Parathyroid adenoma (tissue), 2 donors: ENCODE data around the gene INO80B.
"Not testable (repeated sequence)": the region's sequence is repeated elsewhere in the genome, so short reads cannot be mapped to it uniquely, and the experiment has no call there.

Experiments
- H2AFZ ChIP-seq: fragments of 300-600 bp; sonication (generic); one replicate; pipeline ENCODE4 v1.7.0; 2017; ENCODE audit warnings: antibody characterized with exemption, mild to moderate bottlenecking
- H3K27ac ChIP-seq: fragments of 300-600 bp; sonication (generic); one replicate; pipeline ENCODE4 v1.7.0; 2017
- H3K27me3 ChIP-seq: fragments of 300-600 bp; sonication (generic); one replicate; pipeline ENCODE4 v1.7.0; 2017; ENCODE audit warnings: low read length; ENCODE audit not compliant: control insufficient read depth, insufficient read depth
- H3K36me3 ChIP-seq: fragments of 300-600 bp; sonication (generic); one replicate; pipeline ENCODE4 v1.7.0; 2017; ENCODE audit warnings: low read length; ENCODE audit not compliant: control insufficient read depth, insufficient read depth
- H3K4me1 ChIP-seq: fragments of 300-600 bp; sonication (generic); one replicate; pipeline ENCODE4 v1.7.0; 2017; ENCODE audit warnings: control low read depth
- H3K4me2 ChIP-seq: fragments of 300-600 bp; sonication (generic); one replicate; pipeline ENCODE4 v1.7.0; 2017; ENCODE audit warnings: low read length
- H3K4me3 ChIP-seq: fragments of 300-600 bp; sonication (generic); one replicate; pipeline ENCODE4 v1.7.0; 2017; ENCODE audit warnings: low read depth, low read length
- H3K79me2 ChIP-seq: fragments of 300-600 bp; sonication (generic); one replicate; pipeline ENCODE4 v1.7.0; 2017; ENCODE audit warnings: control low read depth
- H3K9ac ChIP-seq: fragments of 300-600 bp; sonication (generic); one replicate; pipeline ENCODE4 v1.7.0; 2017; ENCODE audit warnings: mild to moderate bottlenecking
- H3K9me3 ChIP-seq: fragments of 300-600 bp; sonication (generic); one replicate; pipeline ENCODE4 v1.7.0; 2017; ENCODE audit warnings: low read length; ENCODE audit not compliant: control insufficient read depth
- TF ChIP-seq, protein P1 (sequence below): fragments of 300-600 bp; sonication (generic); IDR thresholded peaks from one replicate; pipeline ENCODE4 v1.7.0; 2017; ENCODE audit warnings: antibody characterized with exemption, mild to moderate bottlenecking
- donor health status: primary hyperparathyroidism.

The INO80B gene

GRCh38 chr2:74461187-74462053, 6.5 kb downstream of the INO80B start:
- peaks cover 11% of the 10 kb centered on the region for H3K79me2 ChIP-seq
- no peak overlapping the region for H3K4me2 ChIP-seq
- H2AFZ ChIP-seq = no peak overlapping the region
- TF ChIP-seq, protein P1, sequence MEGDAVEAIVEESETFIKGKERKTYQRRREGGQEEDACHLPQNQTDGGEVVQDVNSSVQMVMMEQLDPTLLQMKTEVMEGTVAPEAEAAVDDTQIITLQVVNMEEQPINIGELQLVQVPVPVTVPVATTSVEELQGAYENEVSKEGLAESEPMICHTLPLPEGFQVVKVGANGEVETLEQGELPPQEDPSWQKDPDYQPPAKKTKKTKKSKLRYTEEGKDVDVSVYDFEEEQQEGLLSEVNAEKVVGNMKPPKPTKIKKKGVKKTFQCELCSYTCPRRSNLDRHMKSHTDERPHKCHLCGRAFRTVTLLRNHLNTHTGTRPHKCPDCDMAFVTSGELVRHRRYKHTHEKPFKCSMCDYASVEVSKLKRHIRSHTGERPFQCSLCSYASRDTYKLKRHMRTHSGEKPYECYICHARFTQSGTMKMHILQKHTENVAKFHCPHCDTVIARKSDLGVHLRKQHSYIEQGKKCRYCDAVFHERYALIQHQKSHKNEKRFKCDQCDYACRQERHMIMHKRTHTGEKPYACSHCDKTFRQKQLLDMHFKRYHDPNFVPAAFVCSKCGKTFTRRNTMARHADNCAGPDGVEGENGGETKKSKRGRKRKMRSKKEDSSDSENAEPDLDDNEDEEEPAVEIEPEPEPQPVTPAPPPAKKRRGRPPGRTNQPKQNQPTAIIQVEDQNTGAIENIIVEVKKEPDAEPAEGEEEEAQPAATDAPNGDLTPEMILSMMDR = no peak
- peaks cover 14% of the 10 kb centered on the region for H3K4me1 ChIP-seq
- H3K36me3 ChIP-seq = no peaks in the 10 kb centered on the region
- no peak overlapping the region for H3K9ac ChIP-seq
- H3K27ac ChIP-seq = no peak overlapping the region
- H3K9me3 ChIP-seq = no peaks in the 10 kb centered on the region
- no peak overlapping the region for H3K4me3 ChIP-seq
- no peaks in the 10 kb centered on the region for H3K27me3 ChIP-seq

GRCh38 chr2:74462054-74462785, 7.3 kb downstream of the INO80B start:
- H3K9ac ChIP-seq = no peak overlapping the region
- no peak overlapping the region for H3K4me3 ChIP-seq
- H3K27ac ChIP-seq = no peak overlapping the region
- H3K36me3 ChIP-seq = no peaks in the 10 kb centered on the region
- H3K27me3 ChIP-seq = no peaks in the 10 kb centered on the region
- H3K9me3 ChIP-seq = no peaks in the 10 kb centered on the region
- peaks cover 11% of the 10 kb centered on the region for H3K79me2 ChIP-seq
- H2AFZ ChIP-seq = no peak overlapping the region
- H3K4me1 ChIP-seq = peaks cover 9% of the 10 kb centered on the region
- H3K4me2 ChIP-seq = no peak overlapping the region
- TF ChIP-seq, protein P1 = no peak

DNA sequence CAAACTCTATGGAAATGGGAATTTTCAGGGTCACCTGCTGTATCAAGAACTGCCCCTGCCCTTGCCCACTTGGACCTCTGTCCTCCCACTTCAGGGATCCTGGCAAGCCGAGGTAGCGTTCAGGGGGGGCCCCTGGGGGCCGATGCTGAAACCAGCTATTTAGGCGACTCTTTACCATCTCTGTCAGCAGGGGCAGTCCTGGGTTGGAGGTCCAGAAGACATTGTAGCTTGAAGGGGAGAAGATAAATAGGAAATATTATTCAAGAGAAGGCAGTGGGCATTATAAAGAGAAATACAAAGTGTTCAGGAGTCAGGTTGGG, 7.9 kb downstream of the INO80B start:
- Histone ChIP-seq H3K9ac (no peak overlapping the region), H3K4me2 (no peak overlapping the region), H3K4me3 (no peak overlapping the region), H3K4me1 (peaks cover 9% of the 10 kb centered on the region), H2AFZ (no peak overlapping the region), H3K36me3 (no peaks in the 10 kb centered on the region), H3K27me3 (no peaks in the 10 kb centered on the region), H3K27ac (no peak overlapping the region), H3K79me2 (peaks cover 11% of the 10 kb centered on the region), H3K9me3 (no peaks in the 10 kb centered on the region)
- TF ChIP-seq, protein P1 = no peak

DNA sequence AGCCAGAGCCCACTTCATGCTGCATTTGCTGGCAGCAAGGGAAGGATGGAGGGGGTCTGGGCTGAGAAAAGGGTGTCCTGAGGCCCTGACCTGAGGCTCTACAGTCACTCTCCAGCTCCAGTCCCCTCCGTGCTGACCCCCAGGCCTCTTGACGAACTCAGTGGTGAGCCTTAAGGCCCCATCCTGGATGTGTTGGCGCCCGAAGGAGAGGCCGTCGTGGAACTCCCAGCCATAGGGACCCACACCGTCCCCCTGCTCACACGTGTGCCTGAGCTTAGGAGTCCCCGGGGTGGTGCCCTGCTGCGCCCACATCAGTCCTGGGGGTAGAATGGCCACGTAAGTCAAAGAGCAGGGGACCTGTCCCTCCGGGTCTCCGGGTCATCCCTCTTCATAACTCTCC, 9.5 kb downstream of the INO80B start:
- Histone ChIP-seq H3K9ac (peak overlapping the region; percentile 42), H2AFZ (peak overlapping the region; percentile 91), H3K36me3 (no peaks in the 10 kb centered on the region), H3K4me3 (peak overlapping the region; percentile 78), H3K4me1 (peaks cover 9% of the 10 kb centered on the region), H3K4me2 (peak overlapping the region; percentile 86), H3K9me3 (no peaks in the 10 kb centered on the region), H3K27me3 (no peaks in the 10 kb centered on the region), H3K27ac (peak overlapping the region; percentile 86), H3K79me2 (peaks cover 11% of the 10 kb centered on the region)
- TF ChIP-seq, protein P1 = no peak

GRCh38 chr2:74470742-74471141, 15.9 kb downstream of the INO80B start:
- H3K79me2 ChIP-seq, H3K9ac ChIP-seq, H3K4me1 ChIP-seq, H3K4me2 ChIP-seq, H3K27ac ChIP-seq, H3K4me3 ChIP-seq, H2AFZ ChIP-seq, H3K36me3 ChIP-seq, H3K9me3 ChIP-seq, H3K27me3 ChIP-seq: not testable (repeated sequence)
